ENCODE data around the gene NOL6.

The NOL6 gene

GRCh38 chr9:33446946-33447798, 26.6 kb downstream of the NOL6 start, which contains the start of gene AQP3:
Gene AQP3 (minus strand): TSS chr9:33447593. CDS start chr9:33447530, 63 bp downstream.
- peak; percentile 81 for DNase-seq (ENCODE audit: low spot score)
- TF ChIP-seq CTCF (IDR thresholded peaks at IDR 0.05; ENCODE audit: borderline replicate concordance, control extremely low read depth, extremely low read depth, insufficient read depth, missing control alignments) = peak; percentile 37
- in situ Hi-C loops (cut with MboI; ENCODE audit: low sequenced_read_pairs, unreplicated experiment) = no loop called here

GRCh38 chr9:33446240-33446945, 27.3 kb downstream of the NOL6 start:
- no peak for TF ChIP-seq CTCF (IDR thresholded peaks at IDR 0.05; ENCODE audit: borderline replicate concordance, control extremely low read depth, extremely low read depth, insufficient read depth, missing control alignments)
- peak; percentile 76 for DNase-seq (ENCODE audit: low spot score)
- in situ Hi-C loops (cut with MboI; ENCODE audit: low sequenced_read_pairs, unreplicated experiment) = no loop called here

- TF ChIP-seq CTCF (IDR thresholded peaks at IDR 0.05; ENCODE audit: borderline replicate concordance, control extremely low read depth, extremely low read depth, insufficient read depth, missing control alignments) = no peak
- in situ Hi-C loops (cut with MboI; ENCODE audit: low sequenced_read_pairs, unreplicated experiment) = no loop called here
- no peak for DNase-seq (ENCODE audit: low spot score)
These were observed 28.1 kb downstream of the NOL6 start for GRCh38 chr9:33445389-33446239.

- DNase-seq (ENCODE audit: low spot score) = no peak
- TF ChIP-seq CTCF (IDR thresholded peaks at IDR 0.05; ENCODE audit: borderline replicate concordance, control extremely low read depth, extremely low read depth, insufficient read depth, missing control alignments) = no peak
- in situ Hi-C loops (cut with MboI; ENCODE audit: low sequenced_read_pairs, unreplicated experiment) = no loop called here
These were observed 30.1 kb downstream of the NOL6 start for GRCh38 chr9:33443464-33444154.

- no peak for DNase-seq (ENCODE audit: low spot score)
- in situ Hi-C loops (cut with MboI; ENCODE audit: low sequenced_read_pairs, unreplicated experiment) = no loop called here
- TF ChIP-seq CTCF (IDR thresholded peaks at IDR 0.05; ENCODE audit: borderline replicate concordance, control extremely low read depth, extremely low read depth, insufficient read depth, missing control alignments) = no peak
These were observed 30.7 kb downstream of the NOL6 start for GRCh38 chr9:33443047-33443446.
